Neural cell (in vitro differentiated cells): Measurements from ENCODE around the gene LPP. TPM values are rescaled to one million over a fixed set of nuclear protein-coding genes. Genes with fewer than 3 reads are reported as not detected.

Source experiments
- H2AFZ ChIP-seq: fragments of 200-600, 300-800 bp; sonication (generic), shearing (Covaris generic); 2 replicates; pipeline ENCODE4 v1.6.0; 2014; ENCODE audit warnings: low read depth, mild to moderate bottlenecking, antibody characterized with exemption, low read length, moderate library complexity
- H3F3A ChIP-seq: fragments of 200-600 bp; shearing (Covaris generic); 2 replicates; pipeline ENCODE4 v1.6.1; 2016; ENCODE audit warnings: mild to moderate bottlenecking, moderate library complexity, mixed read lengths, antibody characterized with exemption, low read length; ENCODE audit not compliant: insufficient read depth, poor library complexity, severe bottlenecking
- H3K27ac ChIP-seq: fragments of 200-600, 300-800 bp; sonication (generic), shearing (Covaris generic); 2 replicates; pipeline ENCODE4 v1.5.1; 2014; ENCODE audit warnings: mild to moderate bottlenecking, low read length, moderate library complexity
- H3K27me3 ChIP-seq: fragments of 300-800, 200-600 bp; sonication (generic), shearing (Covaris generic); 2 replicates; pipeline ENCODE4 v1.6.0; 2014; ENCODE audit warnings: mild to moderate bottlenecking, low read depth, low read length, moderate library complexity; ENCODE audit not compliant: insufficient read depth
- H3K36me3 ChIP-seq: fragments of 300-800, 200-600 bp; sonication (generic), shearing (Covaris generic); 2 replicates; pipeline ENCODE4 v1.5.1; 2014; ENCODE audit warnings: mild to moderate bottlenecking, antibody characterized with exemption, low read length, moderate library complexity; ENCODE audit not compliant: insufficient read depth
- H3K4me2 ChIP-seq: fragments of 300-800, 200-600 bp; sonication (generic), shearing (Covaris generic); 2 replicates; pipeline ENCODE4 v1.6.0; 2014; ENCODE audit warnings: mild to moderate bottlenecking, low read length
- H3K4me3 ChIP-seq: fragments of 300-800, 200-600 bp; sonication (generic), shearing (Covaris generic); 2 replicates; pipeline ENCODE4 v1.5.1; 2014; ENCODE audit warnings: mild to moderate bottlenecking, low read length, moderate library complexity
- H3K79me2 ChIP-seq: fragments of 200-600 bp; shearing (Covaris generic); replicated peaks from 2 replicates; pipeline ENCODE4 v1.6.0; 2014; ENCODE audit warnings: mild to moderate bottlenecking, low read length, moderate library complexity; ENCODE audit not compliant: insufficient read depth
- H3K9ac ChIP-seq: fragments of 300-800, 200-600 bp; sonication (generic), shearing (Covaris generic); 2 replicates; pipeline ENCODE4 v1.6.1; 2016; ENCODE audit warnings: mild to moderate bottlenecking, low read length, mixed read lengths
- H3K9me2 ChIP-seq: fragments of 200-600 bp; shearing (Covaris generic); 2 replicates; pipeline ENCODE4 v1.6.1; 2016; ENCODE audit warnings: mild to moderate bottlenecking, low read length, mixed read lengths; ENCODE audit not compliant: insufficient read depth
- H3K9me3 ChIP-seq: fragments of 200-600, 300-800 bp; sonication (generic), shearing (Covaris generic); 2 replicates; pipeline ENCODE4 v1.6.1; 2016; ENCODE audit warnings: mild to moderate bottlenecking, mixed run types, low read length, moderate library complexity, mixed read lengths
- H4K20me1 ChIP-seq: fragments of 200-600 bp; shearing (Covaris generic); 2 replicates; pipeline ENCODE4 v1.6.1; 2016; ENCODE audit warnings: mild to moderate bottlenecking, mixed run types; ENCODE audit not compliant: insufficient read depth
- CTCF ChIP-seq: fragments of 450-650 bp; IDR thresholded peaks from 2 replicates; pipeline ENCODE4 v1.5.1; 2014; ENCODE audit warnings: antibody characterized with exemption, mild to moderate bottlenecking, moderate library complexity; ENCODE audit not compliant: poor library complexity, severe bottlenecking
- EP300 ChIP-seq: fragments of 450-650 bp; conservative IDR thresholded peaks from 2 replicates; pipeline ENCODE4 v1.6.1; 2014; ENCODE audit warnings: antibody characterized with exemption, mild to moderate bottlenecking, moderate library complexity; ENCODE audit not compliant: poor library complexity, severe bottlenecking
- EZH2 ChIP-seq: fragments of 200-600, 300-800 bp; shearing (Covaris generic), sonication (generic); IDR thresholded peaks from 2 replicates; pipeline ENCODE4 v1.6.1; 2014; ENCODE audit warnings: antibody characterized with exemption, low read length, borderline replicate concordance, mild to moderate bottlenecking; ENCODE audit not compliant: insufficient read depth, poor library complexity, severe bottlenecking
- MXI1 ChIP-seq: fragments of 450-650 bp; conservative IDR thresholded peaks from 2 replicates; pipeline ENCODE4 v1.6.1; 2014; ENCODE audit warnings: antibody characterized with exemption, mild to moderate bottlenecking; ENCODE audit not compliant: poor library complexity, severe bottlenecking
- POLR2AphosphoS5 ChIP-seq: IDR thresholded peaks from 2 replicates; pipeline ENCODE4 v1.6.1; 2012
- RAD21 ChIP-seq: fragments of 450-650 bp; conservative IDR thresholded peaks from 2 replicates; pipeline ENCODE4 v1.6.1; 2014; ENCODE audit warnings: antibody characterized with exemption, mild to moderate bottlenecking, moderate library complexity
- REST ChIP-seq: IDR thresholded peaks from 2 replicates; pipeline ENCODE4 v1.6.1; 2012; ENCODE audit warnings: borderline replicate concordance
- SMC3 ChIP-seq: fragments of 450-650 bp; conservative IDR thresholded peaks from 2 replicates; pipeline ENCODE4 v1.6.1; 2014; ENCODE audit warnings: antibody characterized with exemption, mild to moderate bottlenecking, moderate library complexity; ENCODE audit not compliant: poor library complexity
- TAF1 ChIP-seq: IDR thresholded peaks from 2 replicates; pipeline ENCODE4 v1.6.1; 2012; ENCODE audit warnings: low read depth
- polyA plus RNA-seq: library from polyadenylated mRNA; depleted of rRNA; stranded (reverse); fragments of >200 nt; gene quantifications from 2 replicates; pipeline ENCODE4 v1.2.3, GENCODE V29; 2014

The LPP gene
- polyA plus RNA-seq, 1 donor from 2014 or later, result 3.0 TPM

DNA sequence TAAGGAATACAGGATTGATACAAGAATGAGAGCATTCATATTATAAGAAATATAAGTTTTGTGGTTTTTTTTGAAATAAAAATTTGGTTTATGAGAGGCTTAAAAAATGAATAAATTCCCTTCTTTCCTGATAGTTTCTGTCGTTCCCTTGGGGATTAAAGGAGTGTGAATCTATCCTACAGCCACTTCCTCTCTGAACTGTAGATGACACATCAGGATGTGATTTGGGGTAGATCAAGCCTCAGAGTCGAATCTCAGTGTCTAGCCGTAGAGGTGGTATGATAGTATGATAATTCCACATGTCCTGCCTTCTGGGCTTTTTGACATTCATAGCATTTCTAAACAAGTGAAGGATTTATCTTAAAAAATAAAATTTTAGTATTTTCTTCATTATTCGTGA lies 343.1 kb downstream of the LPP start:
- Histone ChIP-seq H3K4me3 (no peak overlapping the region), H3F3A (no peaks in the 10 kb centered on the region), H3K9ac (no peak overlapping the region), H3K27me3 (no peaks in the 10 kb centered on the region), H3K4me2 (no peak overlapping the region), H2AFZ (no peak overlapping the region), H3K9me2 (no peaks in the 10 kb centered on the region), H3K9me3 (no peaks in the 10 kb centered on the region), H3K27ac (no peak overlapping the region), H3K79me2 (no peaks in the 10 kb centered on the region), H3K36me3 (no peaks in the 10 kb centered on the region), H4K20me1 (no peaks in the 10 kb centered on the region)
- no peak for TF ChIP-seq EZH2
- TF ChIP-seq RAD21, result no peak
- TF ChIP-seq MXI1, result no peak
- TF ChIP-seq EP300, result no peak
- no peak for TF ChIP-seq REST
- TF ChIP-seq CTCF, result no peak
- TF ChIP-seq SMC3, result no peak
- TF ChIP-seq TAF1, result no peak
- TF ChIP-seq POLR2AphosphoS5, result no peak

- no peaks in the 10 kb centered on the region for H3K9me2 ChIP-seq
- no peak overlapping the region for H3K27ac ChIP-seq
- no peaks in the 10 kb centered on the region for H3K79me2 ChIP-seq
- H3K9ac ChIP-seq, result no peak overlapping the region
- no peaks in the 10 kb centered on the region for H3K9me3 ChIP-seq
- H3F3A ChIP-seq, result no peaks in the 10 kb centered on the region
- H3K4me3 ChIP-seq, result no peak overlapping the region
- no peaks in the 10 kb centered on the region for H4K20me1 ChIP-seq
- H3K36me3 ChIP-seq, result no peaks in the 10 kb centered on the region
- TF ChIP-seq REST, result no peak
- no peak for TF ChIP-seq MXI1
- TF ChIP-seq POLR2AphosphoS5, result no peak
- TF ChIP-seq TAF1, result no peak
- TF ChIP-seq RAD21, result no peak
- no peak for TF ChIP-seq CTCF
- no peak for TF ChIP-seq SMC3
- TF ChIP-seq EZH2, result no peak
- TF ChIP-seq EP300, result no peak
- H3K4me2 ChIP-seq, result no peak overlapping the region
- H2AFZ ChIP-seq, result no peak overlapping the region
- H3K27me3 ChIP-seq, result no peaks in the 10 kb centered on the region
These were observed 349.7 kb downstream of the LPP start for GRCh38 chr3:188503647-188504046.
